KMS-11 (cell line): ENCODE results near the gene IGLL5.

Source experiments
- H2AFZ ChIP-seq: fragments of 200-600 bp; sonication (generic); 2 replicates; pipeline ENCODE4 v1.6.1; 2016; ENCODE audit warnings: antibody characterized with exemption, mixed run types, low read depth
- H3K27ac ChIP-seq: fragments of 200-600 bp; sonication (generic); 2 replicates; pipeline ENCODE4 v1.6.1; 2016; ENCODE audit warnings: mild to moderate bottlenecking, mixed run types
- H3K27me3 ChIP-seq: fragments of 200-600 bp; sonication (generic); 2 replicates; pipeline ENCODE4 v1.6.1; 2017; ENCODE audit warnings: mild to moderate bottlenecking, low read depth, mixed run types, moderate library complexity; ENCODE audit not compliant: insufficient read depth
- H3K36me3 ChIP-seq: fragments of 200-600 bp; sonication (generic); 2 replicates; pipeline ENCODE4 v1.6.1; 2017; ENCODE audit warnings: mild to moderate bottlenecking, mixed run types; ENCODE audit not compliant: insufficient read depth
- H3K4me1 ChIP-seq: fragments of 200-600 bp; sonication (generic); 2 replicates; pipeline ENCODE4 v1.6.1; 2016; ENCODE audit warnings: mild to moderate bottlenecking, low read depth, mixed run types; ENCODE audit not compliant: poor library complexity, severe bottlenecking
- H3K4me2 ChIP-seq: fragments of 200-600 bp; sonication (generic); 2 replicates; pipeline ENCODE4 v1.7.0; 2016; ENCODE audit warnings: mild to moderate bottlenecking, mixed run types
- H3K4me3 ChIP-seq: fragments of 200-600 bp; sonication (generic); IDR thresholded peaks from 2 replicates; pipeline ENCODE4 v1.6.1; 2017; ENCODE audit warnings: low read depth, low read length, mixed read lengths; ENCODE audit not compliant: insufficient read depth
- H3K79me2 ChIP-seq: fragments of 200-600 bp; sonication (generic); 2 replicates; pipeline ENCODE4 v1.6.1; 2016; ENCODE audit warnings: low read depth, mixed run types; ENCODE audit not compliant: insufficient read depth
- H3K9ac ChIP-seq: fragments of 200-600 bp; sonication (generic); 2 replicates; pipeline ENCODE4 v1.6.1; 2016; ENCODE audit warnings: mild to moderate bottlenecking, mixed run types
- H4K20me1 ChIP-seq: fragments of 200-600 bp; sonication (generic); 2 replicates; pipeline ENCODE4 v1.6.1; 2016; ENCODE audit warnings: mild to moderate bottlenecking, mixed run types; ENCODE audit not compliant: insufficient read depth
- CTCF ChIP-seq: fragments of 200-600 bp; sonication (generic); conservative IDR thresholded peaks from 2 replicates; pipeline ENCODE4 v1.6.1; 2017; ENCODE audit warnings: low read depth, mild to moderate bottlenecking, antibody characterized with exemption, low read length, moderate library complexity, mixed read lengths

The IGLL5 gene

GRCh38 chr22:22927888-22928665, 40.5 kb downstream of the IGLL5 start:
- Histone ChIP-seq H3K4me1 (peaks cover 95% of the 10 kb centered on the region), H3K27ac (peak overlapping the region; percentile 80), H3K27me3 (no peaks in the 10 kb centered on the region), H4K20me1 (no peaks in the 10 kb centered on the region), H3K9ac (peak overlapping the region; percentile 31; the same call in 1 of the 2 replicates), H3K79me2 (no peaks in the 10 kb centered on the region), H3K36me3 (no peaks in the 10 kb centered on the region), H3K4me2 (peak overlapping the region; percentile 75), H2AFZ (no peak overlapping the region; the same call in 1 of the 2 replicates), H3K4me3 (no peak overlapping the region)
- no peak for TF ChIP-seq CTCF

DNA sequence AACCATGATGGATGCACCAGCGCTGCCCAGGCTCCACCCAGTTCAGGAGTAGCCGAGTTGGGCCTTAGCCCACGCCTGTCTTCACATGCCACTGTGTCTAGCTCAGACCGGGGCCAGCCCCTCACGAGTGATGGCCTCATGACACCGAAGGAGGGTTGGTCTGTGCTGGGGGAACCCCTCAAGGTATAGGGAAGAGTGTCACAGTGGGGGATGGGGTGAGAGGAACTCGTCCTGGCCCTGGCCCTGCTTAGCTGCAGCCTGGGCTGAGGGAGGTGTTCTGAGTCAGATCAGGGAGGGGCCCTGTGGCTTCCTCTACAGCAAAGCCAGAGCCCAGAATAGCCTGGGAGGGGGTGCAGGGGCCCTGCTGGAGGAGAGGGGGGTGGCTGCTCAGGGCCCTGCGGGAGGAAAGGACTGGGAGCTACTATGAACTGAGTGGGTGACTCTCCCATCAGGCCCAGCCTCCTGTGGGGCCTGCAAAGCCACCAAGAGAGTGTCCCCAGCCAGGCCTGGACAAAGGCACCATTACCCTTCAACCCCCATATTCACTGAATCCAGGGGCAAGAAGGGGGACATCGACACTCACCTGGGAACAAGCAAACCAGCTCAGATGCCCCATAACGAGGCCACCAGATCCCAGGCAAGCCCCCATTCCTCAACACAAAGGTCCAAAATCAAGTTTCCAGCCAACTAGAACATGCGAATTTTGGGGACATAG, 41.2 kb downstream of the IGLL5 start:
- Histone ChIP-seq H3K27ac (peak overlapping the region; percentile 80), H3K9ac (peak overlapping the region; percentile 56; the same call in 1 of the 2 replicates), H3K4me2 (peak overlapping the region; percentile 75), H2AFZ (no peak overlapping the region; the same call in 1 of the 2 replicates), H3K36me3 (no peaks in the 10 kb centered on the region), H3K4me1 (peaks cover 98% of the 10 kb centered on the region), H3K79me2 (no peaks in the 10 kb centered on the region), H3K27me3 (no peaks in the 10 kb centered on the region), H4K20me1 (no peaks in the 10 kb centered on the region), H3K4me3 (no peak overlapping the region)
- TF ChIP-seq CTCF = no peak

DNA sequence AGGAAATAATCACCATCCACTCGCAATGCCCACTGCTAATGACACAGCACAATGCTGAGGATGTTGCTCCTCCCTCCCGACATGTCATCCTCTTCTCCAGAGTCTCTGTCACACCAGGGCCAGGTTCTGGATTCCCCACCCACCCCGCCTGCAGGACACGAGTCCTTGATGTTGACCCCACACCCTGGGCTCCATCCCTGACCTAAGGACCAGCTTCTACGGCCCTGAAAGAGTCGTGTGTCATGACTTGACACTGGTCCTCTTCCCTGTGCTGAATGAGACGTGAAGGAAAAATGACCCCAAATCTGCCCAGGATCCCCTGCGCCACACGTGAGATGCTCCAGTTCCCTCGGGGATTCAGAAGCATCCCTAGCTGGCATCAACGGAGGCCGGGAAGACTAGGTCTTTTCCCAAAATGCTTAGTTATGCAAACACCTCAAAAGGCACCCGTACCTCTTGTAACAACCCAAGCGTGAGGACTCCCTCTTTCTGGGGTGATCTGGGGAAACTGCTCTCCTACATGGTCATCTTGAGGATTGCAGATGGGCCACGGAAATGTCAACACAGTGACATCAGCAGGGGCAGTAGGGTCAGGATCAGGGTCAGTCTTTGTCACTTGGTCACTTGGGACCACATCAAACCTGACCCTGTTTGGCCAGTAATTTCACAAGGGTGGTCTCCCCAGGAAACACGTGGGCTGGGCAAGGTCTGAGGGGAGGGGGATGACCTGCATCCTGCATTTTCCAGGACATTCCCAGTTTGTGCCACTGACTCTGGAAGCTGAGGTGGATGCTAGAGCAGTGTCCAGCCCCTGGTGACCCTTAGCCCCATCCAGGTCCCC, 42.0 kb downstream of the IGLL5 start:
- H3K9ac ChIP-seq = peak overlapping the region; percentile 56; the same call in 1 of the 2 replicates

More for the DNA sequence above, 42.0 kb downstream of the IGLL5 start:
- TF ChIP-seq CTCF = no peak
- no peaks in the 10 kb centered on the region for H3K27me3 ChIP-seq
- H3K79me2 ChIP-seq = no peaks in the 10 kb centered on the region
- no peaks in the 10 kb centered on the region for H4K20me1 ChIP-seq
- no peak overlapping the region for H2AFZ ChIP-seq
- peaks cover 98% of the 10 kb centered on the region for H3K4me1 ChIP-seq
- no peak overlapping the region for H3K4me3 ChIP-seq
- H3K36me3 ChIP-seq = no peaks in the 10 kb centered on the region
- peak overlapping the region; percentile 80 for H3K27ac ChIP-seq
- H3K4me2 ChIP-seq = peak overlapping the region; percentile 75
